ENCODE data around the gene KCTD11.

KCTD11 gene

DNA sequence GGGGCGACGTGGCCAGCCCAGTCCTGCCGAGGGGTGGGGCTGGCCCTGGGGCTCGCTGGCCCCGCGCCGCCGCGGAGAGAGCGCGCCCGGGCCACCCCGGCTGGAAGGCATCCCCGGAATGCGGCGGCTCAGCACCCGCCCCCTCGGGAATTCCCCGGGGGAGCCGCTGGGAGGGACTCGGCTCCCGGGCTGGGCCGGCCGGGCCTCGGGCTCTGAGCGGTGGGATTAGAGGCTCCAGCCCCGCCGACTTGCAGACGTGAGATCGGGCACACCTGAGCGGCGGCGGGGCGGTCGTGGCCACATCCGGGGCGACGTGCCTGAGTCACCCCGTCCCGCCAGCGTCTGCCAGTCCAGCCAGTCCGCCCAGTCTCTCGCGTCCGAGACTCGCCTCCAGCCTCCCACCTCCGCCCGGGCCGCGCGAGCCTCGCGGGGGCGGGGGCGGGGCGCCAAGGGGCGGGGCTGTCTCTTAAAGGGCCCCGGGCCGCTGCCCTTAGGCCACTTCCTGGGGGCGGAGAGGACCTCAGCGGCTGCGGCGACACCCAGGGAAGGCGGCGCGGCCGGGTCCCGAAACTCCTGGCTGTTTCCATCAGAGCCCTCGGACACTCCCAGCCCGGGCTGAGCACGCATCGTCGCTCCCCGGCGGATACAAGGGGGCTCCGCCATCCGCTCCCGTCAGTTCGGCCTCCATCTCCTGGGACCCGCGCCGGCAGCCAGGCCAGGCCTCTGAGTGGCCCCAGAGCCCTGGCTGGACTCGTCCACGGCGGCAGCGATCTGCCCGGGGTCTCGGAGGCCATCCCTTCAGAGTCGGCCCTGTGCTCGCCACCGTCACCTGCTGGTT, at the start of gene KCTD11:
KCTD11 (plus strand) TSS at position 498 of the 838 bp plus-strand sequence.
- DNase-seq (ENCODE audit: low spot score) = peak; percentile 94

DNA sequence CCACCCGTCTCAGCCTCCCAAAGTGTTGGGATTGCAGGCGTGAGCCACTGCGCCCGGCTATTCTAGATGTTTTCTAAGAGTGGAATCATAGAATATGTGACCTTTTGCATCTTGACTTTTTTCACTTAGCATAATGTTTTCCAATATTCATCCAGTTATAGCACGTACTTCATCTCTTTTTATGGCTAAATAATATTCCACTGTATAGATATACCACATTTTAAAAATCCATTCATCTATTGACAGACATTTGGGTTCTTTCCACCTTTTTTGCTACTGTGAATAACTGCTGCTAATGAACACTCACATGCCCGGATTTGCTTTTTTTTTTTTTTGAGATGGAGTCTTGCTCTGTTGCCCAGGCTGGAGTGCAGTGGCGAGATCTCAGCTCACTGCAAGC, 47.8 kb upstream of the KCTD11 start:
- DNase-seq (ENCODE audit: low spot score) = no peak

DNA sequence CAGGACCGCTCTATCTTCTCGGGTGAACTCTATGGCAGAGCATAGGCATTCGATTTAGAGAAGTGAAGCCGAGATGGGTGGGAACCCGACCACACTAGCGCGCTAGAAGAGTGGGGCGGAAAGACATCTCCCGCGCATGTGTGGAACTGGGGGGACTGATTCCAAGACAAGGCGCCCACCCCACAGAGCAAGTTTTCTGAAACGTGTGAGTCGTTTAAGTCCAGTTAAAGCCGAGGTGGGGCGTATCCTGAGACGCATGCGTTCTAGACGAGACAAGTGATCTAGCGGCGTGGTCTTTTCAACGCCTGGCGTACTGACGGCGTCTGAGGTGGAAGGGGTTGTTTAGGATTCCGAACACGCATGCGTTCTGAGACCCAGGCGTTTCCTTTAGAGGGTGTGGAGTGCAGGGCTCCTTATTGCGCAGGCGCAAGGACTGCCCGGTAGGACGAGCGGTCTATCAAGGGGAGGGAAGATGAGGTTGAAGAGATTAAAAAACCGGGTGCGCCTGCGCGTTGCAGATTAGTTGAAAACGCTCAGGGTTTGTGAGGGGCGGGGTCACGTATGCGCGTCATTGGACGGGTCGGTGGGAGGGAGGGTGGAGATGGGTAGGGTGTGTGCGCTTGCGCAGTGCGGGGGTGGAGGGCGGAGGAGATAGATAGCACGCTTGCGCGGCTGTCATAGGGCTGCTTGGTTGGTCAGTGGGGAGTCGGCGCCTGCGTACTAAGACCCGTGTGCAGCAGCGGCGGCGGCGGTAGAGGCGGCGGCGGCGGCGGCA, 44.9 kb upstream of the KCTD11 start, which contains the start of gene EIF5A:
EIF5A (plus strand) TSS at position 718 of the 775 bp plus-strand sequence. CDS start 2,008 bp downstream, outside the sequence.
- peak; percentile 100 for DNase-seq (ENCODE audit: low spot score)

DNA sequence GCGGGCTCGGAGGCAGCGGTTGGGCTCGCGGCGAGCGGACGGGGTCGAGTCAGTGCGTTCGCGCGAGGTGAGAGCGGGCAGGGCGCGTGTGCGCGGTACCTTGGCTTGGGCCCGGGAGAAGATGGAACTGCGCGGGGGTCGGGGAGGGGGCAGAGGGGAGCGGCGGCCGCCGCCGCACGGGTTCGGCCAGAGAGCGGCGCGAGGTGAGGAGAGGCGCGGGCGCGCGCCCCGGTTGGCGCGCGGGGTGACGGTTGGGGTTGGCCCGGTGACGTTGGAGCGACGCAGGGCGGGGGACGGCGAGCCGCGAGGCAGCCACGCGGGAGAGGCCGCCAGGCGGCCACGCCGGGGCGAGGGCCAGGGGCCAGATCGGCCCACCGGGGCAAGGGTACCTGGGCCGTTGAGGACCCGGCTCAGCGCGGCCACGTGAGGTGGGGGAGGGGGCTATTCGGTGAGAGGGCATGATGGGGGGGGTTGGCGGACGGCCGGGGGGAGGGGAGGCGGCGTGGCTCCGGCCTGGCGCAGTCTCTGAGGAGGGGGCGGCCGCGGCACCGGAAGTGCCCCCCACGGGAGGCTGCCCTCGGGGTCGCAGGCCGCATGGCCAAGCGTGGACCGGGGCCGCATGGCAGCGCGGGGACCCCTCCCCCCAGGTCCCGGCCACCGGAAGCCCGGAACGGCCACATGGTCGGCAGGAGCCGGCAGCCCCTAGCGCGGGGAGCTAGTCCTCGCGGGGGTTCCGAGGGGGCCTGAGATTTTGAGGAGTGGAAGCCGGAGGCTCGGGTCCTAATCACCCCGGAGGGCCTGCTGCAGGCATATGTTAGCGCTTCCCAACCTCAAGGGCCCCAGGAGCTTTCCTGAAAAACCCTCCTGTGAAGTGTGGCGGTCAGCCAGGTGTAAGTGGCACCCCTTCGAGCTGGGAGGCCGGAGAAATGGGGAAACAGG, 44.0 kb upstream of the KCTD11 start:
- no peak for DNase-seq (ENCODE audit: low spot score)

DNA sequence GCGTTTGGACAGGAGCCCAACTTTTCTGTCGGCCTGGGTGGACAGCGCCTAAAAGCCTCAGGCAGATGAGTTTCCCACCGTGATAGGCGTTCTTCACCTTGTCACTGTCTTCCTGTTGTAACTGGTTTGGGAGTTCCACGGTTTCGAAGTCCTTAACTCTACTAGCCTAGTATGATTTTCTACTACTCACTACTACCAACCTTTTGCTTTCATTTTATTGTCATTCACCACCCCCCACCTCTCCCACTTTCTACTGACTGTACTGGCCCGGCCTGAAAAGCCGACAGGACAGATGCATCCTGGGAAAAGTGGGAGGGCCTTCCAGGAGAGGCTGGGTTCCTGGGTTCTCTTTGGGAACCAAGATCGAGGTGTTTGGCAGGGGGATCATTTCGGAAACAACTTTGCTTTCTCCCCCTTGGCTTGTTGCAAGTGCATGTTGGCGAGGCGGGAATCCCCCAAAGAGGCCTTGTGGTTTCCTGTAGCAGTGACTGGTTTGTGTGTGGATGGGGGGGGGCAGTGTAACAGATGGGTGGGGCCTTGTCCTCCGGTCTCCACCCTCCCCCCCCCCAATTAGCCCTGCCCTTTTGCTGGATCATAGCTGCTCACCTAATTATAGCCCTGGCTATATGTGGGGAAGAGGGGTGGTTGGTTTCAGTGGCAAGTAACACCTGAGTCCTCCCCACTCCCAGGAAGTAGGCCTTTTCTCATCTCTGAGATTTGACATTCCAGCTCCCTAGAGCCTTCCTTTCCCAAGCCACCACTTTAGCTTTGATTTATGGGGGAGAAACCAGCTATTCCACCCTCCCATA, 43.1 kb upstream of the KCTD11 start:
- DNase-seq (ENCODE audit: low spot score) = peak; percentile 82

DNA sequence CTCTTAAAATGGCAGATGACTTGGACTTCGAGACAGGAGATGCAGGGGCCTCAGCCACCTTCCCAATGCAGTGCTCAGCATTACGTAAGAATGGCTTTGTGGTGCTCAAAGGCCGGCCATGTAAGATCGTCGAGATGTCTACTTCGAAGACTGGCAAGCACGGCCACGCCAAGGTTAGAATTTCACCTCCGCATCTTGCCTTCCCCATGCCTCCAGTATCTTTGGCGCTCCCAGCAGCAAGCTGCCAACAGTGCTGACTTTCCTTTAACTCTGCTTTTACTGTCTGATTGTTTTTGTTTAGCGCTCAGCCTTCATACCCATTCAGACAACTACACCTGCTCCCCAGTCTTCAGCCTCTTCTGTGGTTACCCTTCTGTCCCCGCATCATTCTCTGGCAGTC, 42.3 kb upstream of the KCTD11 start:
- no peak for DNase-seq (ENCODE audit: low spot score)

DNA sequence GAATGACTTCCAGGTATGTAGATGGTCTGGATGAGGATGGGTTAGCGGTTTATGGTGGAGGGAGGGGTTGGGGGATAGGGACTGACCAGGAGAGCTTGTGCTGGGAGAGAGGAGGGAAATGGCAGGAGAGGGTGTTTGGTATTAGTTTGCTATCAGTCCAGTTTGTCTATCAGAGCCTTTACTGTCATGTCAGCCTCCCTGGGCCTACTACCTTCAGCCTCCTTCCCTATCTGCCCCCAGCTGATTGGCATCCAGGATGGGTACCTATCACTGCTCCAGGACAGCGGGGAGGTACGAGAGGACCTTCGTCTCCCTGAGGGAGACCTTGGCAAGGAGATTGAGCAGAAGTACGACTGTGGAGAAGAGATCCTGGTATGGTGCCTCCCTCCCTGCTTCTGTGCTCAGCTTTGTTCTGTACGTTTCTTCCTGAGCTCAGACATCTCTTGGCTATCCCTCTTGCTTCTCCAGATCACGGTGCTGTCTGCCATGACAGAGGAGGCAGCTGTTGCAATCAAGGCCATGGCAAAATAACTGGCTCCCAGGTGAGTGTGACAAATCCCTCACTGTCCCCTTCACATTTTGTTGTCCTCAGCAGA, 40.8 kb upstream of the KCTD11 start:
- DNase-seq (ENCODE audit: low spot score) = no peak

DNA sequence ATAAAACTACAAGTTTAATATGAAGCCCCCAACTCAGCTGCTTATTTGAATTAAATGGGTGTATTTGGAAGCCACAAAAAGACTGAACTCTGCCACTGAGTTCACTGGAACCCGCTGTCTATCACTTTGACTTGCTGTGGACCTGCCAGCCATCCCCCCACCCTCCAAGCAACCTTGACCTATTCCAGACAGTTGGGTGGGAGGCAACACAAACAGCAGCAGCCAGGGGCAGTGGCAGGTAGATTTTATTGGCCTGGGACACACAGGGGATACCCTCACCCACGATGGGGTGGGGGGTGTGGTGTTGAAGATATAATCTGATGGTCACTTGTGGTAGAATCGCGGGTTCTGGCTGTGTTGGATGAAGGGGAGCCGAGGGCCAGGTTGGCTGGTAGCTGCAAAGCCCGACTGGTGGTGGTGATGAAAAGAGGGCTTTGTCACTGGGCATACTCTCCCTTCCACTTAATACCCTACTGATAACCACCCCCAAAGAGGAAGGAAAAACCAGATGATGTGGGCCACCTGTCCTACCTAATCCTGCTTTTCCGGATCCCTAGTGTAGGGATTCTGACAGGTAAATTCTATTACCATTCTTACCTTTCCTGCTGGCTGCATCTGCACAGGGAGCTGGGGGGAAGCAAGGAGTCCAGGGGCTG, 39.4 kb upstream of the KCTD11 start:
- DNase-seq (ENCODE audit: low spot score) = no peak

DNA sequence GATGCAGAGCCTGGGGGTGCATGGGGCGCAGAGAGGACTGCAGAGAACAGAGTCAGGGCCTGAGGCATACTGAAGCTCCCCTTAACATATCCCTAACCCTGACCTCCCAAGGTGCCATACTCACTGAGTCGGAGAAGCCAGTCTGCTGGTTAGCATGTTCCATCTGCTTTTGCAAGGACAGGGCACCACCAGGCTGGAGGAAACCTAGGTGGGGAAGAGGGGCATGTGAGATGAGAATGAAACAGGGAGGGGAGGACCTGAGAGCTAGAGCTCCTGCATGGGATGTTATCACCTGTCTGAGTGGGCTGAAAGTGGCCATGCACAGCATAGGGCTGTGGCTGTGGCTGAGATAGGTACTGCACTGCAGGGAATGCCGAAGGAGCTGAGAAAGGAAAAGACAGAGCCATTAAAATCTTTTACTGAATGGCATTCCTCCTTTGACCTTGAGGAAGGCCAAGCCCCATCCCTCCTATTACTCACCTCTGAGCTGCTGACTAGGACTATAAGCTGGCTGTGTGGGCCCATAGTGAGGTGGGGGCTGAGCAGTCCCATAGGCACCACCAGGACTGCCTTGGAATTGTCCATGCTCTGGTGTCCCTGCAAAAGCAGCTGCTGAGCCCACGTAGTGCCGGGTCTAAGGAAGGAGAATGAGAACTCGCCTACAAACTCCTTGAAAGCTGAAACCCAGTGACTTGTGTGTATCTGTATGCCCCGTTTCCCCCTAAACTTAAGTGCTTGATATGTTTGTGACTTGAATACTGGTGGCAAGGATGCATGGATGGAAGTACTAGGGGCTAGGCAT, 38.7 kb upstream of the KCTD11 start:
- no peak for DNase-seq (ENCODE audit: low spot score)

DNA sequence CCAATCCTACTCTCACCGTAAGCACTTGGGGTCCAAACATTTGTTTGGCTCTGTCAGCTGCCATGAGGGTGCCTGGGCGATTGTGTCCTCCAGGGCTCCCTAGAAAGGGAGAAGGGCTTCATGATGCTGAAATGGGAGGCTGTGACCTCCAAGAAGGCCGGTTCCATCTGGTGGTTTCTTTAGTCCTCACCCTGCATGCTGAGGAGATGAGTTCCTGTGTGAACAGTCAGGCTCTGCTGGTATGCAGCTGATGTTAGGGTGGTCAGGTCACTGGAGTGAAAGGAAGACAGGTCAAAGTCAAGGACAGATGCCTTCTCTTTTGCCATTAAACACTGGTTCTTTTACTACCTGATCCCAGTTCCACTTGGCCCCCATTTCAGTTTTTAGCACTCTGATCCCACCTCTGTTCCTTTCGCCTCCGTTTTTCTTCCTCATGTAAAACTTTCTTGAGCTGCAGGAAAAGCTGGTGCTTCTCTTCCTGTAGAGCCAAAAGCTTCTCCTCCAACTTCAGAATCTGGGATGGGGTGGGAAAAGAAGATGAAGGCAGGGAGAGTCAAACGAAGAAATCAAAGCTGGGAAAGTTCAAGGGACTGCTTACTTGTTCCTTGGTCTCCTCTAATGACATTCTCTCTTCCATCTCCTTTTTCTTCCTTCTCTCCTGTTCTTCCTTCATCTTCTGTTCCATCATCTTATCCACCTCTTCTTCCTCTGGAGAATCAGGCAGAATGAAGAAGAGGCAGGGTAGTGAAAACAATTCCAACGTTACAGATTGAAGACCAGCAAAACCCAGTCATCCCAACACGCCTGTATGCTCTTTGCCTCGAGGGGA, 37.9 kb upstream of the KCTD11 start:
- no peak for DNase-seq (ENCODE audit: low spot score)

DNA sequence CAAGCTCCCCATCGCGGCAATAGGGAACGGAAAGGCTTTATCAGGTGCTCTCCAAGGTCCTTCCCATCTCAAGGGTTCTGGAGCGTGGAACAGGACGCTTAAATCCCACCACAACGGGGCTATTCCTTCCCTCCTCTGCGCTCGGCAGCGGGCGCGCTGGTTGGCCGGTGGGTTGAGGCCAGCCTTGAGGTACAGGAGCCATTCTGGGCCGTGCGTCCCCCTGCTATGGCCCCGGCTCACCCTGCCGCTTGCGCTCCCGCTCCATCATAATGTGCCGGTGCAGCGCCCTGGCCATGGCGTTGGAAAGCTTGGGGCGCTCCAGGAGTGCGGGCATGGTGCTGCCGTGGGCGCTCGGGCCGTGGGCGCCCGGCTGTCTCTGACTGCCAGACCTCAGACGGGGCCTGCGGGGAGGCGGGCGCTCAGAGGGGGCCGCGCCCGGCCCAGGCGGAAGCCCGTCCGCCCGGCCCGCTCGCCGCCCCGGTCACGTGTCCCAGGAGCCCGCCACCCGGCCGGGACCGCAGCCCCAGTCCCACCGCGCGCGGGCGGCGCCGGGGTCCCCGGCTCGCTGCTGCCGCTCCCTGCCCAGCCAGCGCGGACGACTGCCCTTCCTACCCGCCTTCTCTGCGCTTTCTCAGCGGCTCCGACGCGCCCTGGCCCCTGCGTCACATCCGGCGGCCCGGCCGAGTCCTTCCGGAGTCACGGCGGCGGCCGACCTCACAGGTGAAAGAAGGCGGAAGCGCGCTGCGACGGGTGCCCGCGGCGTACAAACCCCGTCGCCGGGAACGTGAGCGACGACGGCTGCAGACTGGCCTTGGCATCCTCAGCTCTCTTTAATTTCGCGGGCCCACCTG, 37.0 kb upstream of the KCTD11 start, which contains the start of gene GPS2:
GPS2 (minus strand) TSS at position 642 of the 851 bp plus-strand sequence; CDS start at position 334, 308 bp downstream.
- peak; percentile 89 for DNase-seq (ENCODE audit: low spot score)

DNA sequence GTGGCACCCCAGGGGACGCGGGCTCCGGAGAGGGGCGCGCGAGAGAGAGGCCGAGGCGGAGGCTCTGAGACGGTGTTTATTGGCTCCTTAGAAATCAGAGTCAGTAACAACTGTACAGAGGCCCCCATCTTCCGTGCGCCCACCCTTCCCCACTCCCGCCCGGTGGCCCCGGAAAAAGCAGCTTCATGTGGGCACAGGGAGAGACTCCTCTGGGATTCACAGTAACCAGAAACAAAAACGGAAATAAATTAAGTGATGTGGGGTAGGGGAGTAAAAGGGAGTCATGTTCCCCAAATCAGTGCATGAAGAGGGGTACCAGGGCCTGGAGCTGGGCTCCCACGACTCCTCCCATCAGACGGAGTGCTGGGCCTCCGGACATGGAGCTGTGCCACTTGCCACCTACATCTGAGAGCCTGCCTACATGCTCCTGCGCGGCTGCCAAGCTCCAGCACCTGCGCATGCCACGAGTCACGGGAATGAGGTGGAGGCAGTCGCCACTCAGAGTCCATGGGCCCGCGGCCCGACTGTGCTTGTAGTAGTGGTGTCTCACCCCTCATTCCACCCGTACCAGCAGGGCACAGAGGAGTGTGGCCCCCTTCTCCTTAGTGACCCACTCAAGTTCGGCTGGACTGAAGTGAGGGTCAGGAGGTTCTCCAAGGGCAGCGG, 36.3 kb upstream of the KCTD11 start:
- DNase-seq (ENCODE audit: low spot score) = no peak

DNA sequence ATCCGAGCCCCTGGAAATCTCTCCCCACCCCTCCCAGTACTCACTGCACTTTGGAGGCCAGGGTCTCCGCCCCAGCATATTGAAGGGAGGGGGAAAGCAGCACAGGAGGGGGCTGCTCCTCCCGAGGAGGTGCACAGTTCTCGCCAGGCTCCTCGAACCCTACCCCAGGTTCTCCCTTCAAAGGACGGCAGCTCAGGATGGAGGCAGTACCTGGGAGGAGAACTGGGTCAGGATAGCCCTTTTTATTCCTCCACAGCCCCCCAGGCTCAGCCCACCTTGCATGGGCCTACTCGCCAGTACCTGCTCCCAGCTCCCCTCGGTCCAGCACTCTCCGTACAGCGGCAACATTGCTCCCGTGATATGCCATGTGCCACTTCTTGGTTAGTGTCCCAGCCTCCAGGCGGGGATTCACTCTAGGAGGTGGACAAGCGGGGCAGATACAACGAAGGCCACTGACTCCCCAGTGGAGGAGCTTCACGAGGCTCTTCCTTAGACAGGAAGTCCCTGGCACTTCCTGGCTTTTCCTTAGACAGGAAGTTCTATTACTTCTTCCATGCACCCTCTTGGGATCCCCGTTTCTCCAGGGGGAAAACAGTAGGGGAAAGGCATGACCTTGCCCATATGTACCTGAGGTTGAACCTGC, 34.7 kb upstream of the KCTD11 start:
- no peak for DNase-seq (ENCODE audit: low spot score)

DNA sequence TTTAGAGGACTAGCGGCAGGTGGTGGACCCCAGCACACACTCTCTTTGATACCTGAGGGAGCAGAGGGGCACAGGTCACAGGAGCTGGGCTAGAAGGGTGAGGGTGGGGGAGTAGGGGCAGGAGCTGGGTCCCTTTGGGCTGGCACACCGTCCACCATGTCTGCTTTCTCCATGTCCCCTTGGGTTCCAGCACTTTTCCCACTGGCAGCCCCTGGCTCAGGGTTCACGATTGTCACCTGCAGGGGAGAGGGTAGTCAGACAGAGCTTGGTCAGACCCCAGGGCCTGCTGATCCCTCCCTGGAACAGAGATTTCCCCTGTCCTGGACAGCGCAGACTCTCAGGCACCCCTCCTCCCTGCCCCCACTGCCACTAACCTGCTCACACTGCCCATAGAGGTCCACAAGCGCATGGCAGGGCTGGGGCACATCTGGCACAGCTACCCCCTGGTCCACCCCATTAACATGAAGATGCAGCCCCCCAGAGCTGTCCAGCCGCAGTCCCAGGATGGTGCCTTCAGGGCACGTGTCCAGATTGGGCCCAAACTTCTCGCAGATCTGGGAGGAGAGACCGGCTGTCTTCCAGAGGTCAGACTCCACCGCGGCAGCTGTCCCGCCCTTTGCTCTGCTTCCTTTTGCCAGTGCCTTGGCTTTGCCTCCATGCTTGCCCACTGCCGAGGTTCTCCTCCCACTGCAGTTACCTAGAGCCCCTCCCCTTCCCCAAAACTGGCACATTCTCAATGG, 33.7 kb upstream of the KCTD11 start:
- DNase-seq (ENCODE audit: low spot score) = no peak

DNA sequence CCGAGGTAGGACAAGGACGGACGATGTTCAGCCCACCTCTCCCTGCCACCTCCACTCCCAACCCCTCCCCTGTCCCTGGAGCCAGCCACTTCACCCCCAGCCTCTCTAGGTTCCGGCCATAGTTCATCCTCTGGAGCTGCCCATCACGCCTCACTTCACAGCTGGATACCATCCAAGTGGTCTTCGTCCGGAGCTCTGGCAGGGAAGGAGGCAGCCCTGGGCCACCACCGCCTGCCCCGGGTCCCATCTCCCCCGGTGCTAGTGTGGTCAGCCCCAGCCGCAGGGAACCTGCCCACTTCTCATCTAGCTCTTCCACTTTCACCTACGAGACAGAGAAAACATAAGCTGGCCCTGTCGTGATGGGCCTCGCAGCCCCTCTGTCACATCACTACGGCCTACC, 30.5 kb upstream of the KCTD11 start:
- no peak for DNase-seq (ENCODE audit: low spot score)
